Liver (tissue), 9 donors: Measurements from ENCODE around the gene OLFML1. TPM values are rescaled to one million over a fixed set of nuclear protein-coding genes. Genes with fewer than 3 reads are reported as not detected.

Experiments
- DNase-seq: peaks from one replicate; pipeline ENCODE4 v3.0.0-alpha.2; 2017; ENCODE audit warnings: low spot score
- H3K27ac ChIP-seq, 2 donors: one replicate each; pipeline ENCODE4 v1.7.0; 2013; ENCODE audit warnings: inconsistent platforms in 2 of 2, low read length in 2 of 2, control low read depth in 1 of 2, low read depth in 1 of 2, mild to moderate bottlenecking in 1 of 2
- H3K27me3 ChIP-seq, 4 donors: one replicate each; pipeline versions ENCODE4 v1.6.1 to v1.7.0; 2013; ENCODE audit warnings: low read length in 3 of 4, inconsistent platforms in 1 of 4, mild to moderate bottlenecking in 1 of 4, moderate library complexity in 1 of 4; ENCODE audit not compliant: control insufficient read depth in 4 of 4, insufficient read depth in 4 of 4
- H3K36me3 ChIP-seq, 4 donors: one replicate each; pipeline versions ENCODE4 v1.6.1 to v1.7.0; 2013; ENCODE audit warnings: low read length in 3 of 4, mild to moderate bottlenecking in 3 of 4, low read depth in 1 of 4, moderate library complexity in 1 of 4; ENCODE audit not compliant: control insufficient read depth in 4 of 4, insufficient read depth in 3 of 4
- H3K4me1 ChIP-seq, 4 donors: one replicate each; pipeline versions ENCODE4 v1.6.1 to v1.7.0; 2013; ENCODE audit warnings: low read length in 3 of 4, mild to moderate bottlenecking in 3 of 4, moderate library complexity in 1 of 4; ENCODE audit not compliant: control insufficient read depth in 4 of 4, insufficient read depth in 4 of 4
- H3K4me3 ChIP-seq, 3 donors: one replicate each; pipeline versions ENCODE4 v1.6.1 to v1.7.0; 2013; ENCODE audit warnings: low read length in 3 of 3, control low read depth in 1 of 3, low read depth in 1 of 3, mild to moderate bottlenecking in 1 of 3
- H3K9ac ChIP-seq, 2 donors: one replicate each; pipeline ENCODE4 v1.7.0; 2013; ENCODE audit warnings: low read length in 2 of 2, mild to moderate bottlenecking in 2 of 2, moderate library complexity in 2 of 2, control low read depth in 1 of 2, low read depth in 1 of 2
- H3K9me3 ChIP-seq, 4 donors: one replicate each; pipeline versions ENCODE4 v1.6.1 to v1.7.0; 2013; ENCODE audit warnings: low read length in 3 of 4; ENCODE audit not compliant: control insufficient read depth in 4 of 4
- ATF3 ChIP-seq: IDR thresholded peaks from 2 replicates; pipeline ENCODE4 v1.6.1; 2016; ENCODE audit warnings: antibody characterized with exemption
- CTCF ChIP-seq: fragments of 150-350 bp; IDR thresholded peaks from 2 replicates; pipeline ENCODE4 v1.5.1; 2017; ENCODE audit warnings: improper control_type of control experiment, low read depth, low read length; ENCODE audit not compliant: missing input control
- EGR1 ChIP-seq, 2 donors: IDR thresholded peaks; 2 replicates each; pipeline ENCODE4 v1.6.1; 2016 to 2018; ENCODE audit warnings: antibody characterized with exemption in 2 of 2, low read depth in 2 of 2
- FOXA1 ChIP-seq: IDR thresholded peaks from 2 replicates; pipeline ENCODE4 v1.6.1; 2016; ENCODE audit warnings: antibody characterized with exemption
- FOXA2 ChIP-seq: IDR thresholded peaks from 2 replicates; pipeline ENCODE4 v1.6.1; 2016; ENCODE audit warnings: antibody characterized with exemption
- GABPA ChIP-seq, 2 donors: IDR thresholded peaks in 1 of 2; conservative IDR thresholded peaks in 1 of 2; 2 replicates each; pipeline ENCODE4 v1.6.1; 2016; ENCODE audit warnings: antibody characterized with exemption in 2 of 2, mild to moderate bottlenecking in 1 of 2, moderate library complexity in 1 of 2
- HNF4A ChIP-seq, 2 donors: conservative IDR thresholded peaks; 2 replicates each; pipeline ENCODE4 v1.6.1; 2016; ENCODE audit warnings: antibody characterized with exemption in 2 of 2, mild to moderate bottlenecking in 2 of 2
- HNF4G ChIP-seq: IDR thresholded peaks from 2 replicates; pipeline ENCODE4 v1.6.1; 2016; ENCODE audit warnings: antibody characterized with exemption
- JUND ChIP-seq, 2 donors: IDR thresholded peaks; 2 replicates each; pipeline ENCODE4 v1.6.1; 2016; ENCODE audit warnings: antibody characterized with exemption in 2 of 2
- MAX ChIP-seq: IDR thresholded peaks from 2 replicates; pipeline ENCODE4 v1.6.1; 2016; ENCODE audit warnings: antibody characterized with exemption
- NR2F2 ChIP-seq: IDR thresholded peaks from 2 replicates; pipeline ENCODE4 v1.6.1; 2016; ENCODE audit warnings: antibody characterized with exemption
- RAD21 ChIP-seq, 2 donors: IDR thresholded peaks; 2 replicates each; pipeline ENCODE4 v1.6.1; 2016; ENCODE audit warnings: antibody characterized with exemption in 2 of 2, mild to moderate bottlenecking in 2 of 2
- REST ChIP-seq: IDR thresholded peaks from 2 replicates; pipeline ENCODE4 v1.6.1; 2016; ENCODE audit warnings: antibody characterized with exemption, mild to moderate bottlenecking
- RXRA ChIP-seq, 2 donors: IDR thresholded peaks; 2 replicates each; pipeline ENCODE4 v1.6.1; 2017 to 2018; ENCODE audit warnings: antibody characterized with exemption in 2 of 2, mild to moderate bottlenecking in 1 of 2
- SP1 ChIP-seq: IDR thresholded peaks from 2 replicates; pipeline ENCODE4 v1.6.1; 2018; ENCODE audit warnings: antibody characterized with exemption, mild to moderate bottlenecking
- TAF1 ChIP-seq: conservative IDR thresholded peaks from 2 replicates; pipeline ENCODE4 v1.6.1; 2016; ENCODE audit warnings: antibody characterized with exemption, mild to moderate bottlenecking
- YY1 ChIP-seq: IDR thresholded peaks from 2 replicates; pipeline ENCODE4 v1.6.1; 2016; ENCODE audit warnings: antibody characterized with exemption, mild to moderate bottlenecking
- WGBS: extraction: QIAGEN DNeasy Blood & Tissue Kit; methylation state at CpG from one replicate; pipeline ENCODE4 v1.1.7; 2013; 5-methylcytosine and 5-hydroxymethylcytosine counted together
- polyA plus RNA-seq, 2 donors: library from polyadenylated mRNA; stranded (reverse) in 1 of 2; unstranded in 1 of 2; fragments of 200-250 nt in 1 of 2; fragments of >200 nt in 1 of 2; fragmentation: Nextera tagmentation in 1 of 2; extraction: Ambion mirVana in 1 of 2; gene quantifications; one replicate each; pipeline versions ENCODE4 v1.2.1 to v1.2.3, GENCODE V29; 2013 to 2015
- total RNA-seq, 2 donors: library from RNA; depleted of rRNA; stranded (reverse); fragments of >200 nt; gene quantifications; one replicate each; pipeline ENCODE4 v1.2.3, GENCODE V29; 2014
- donor health status: healthy.
- donor health status: healthy.
- donor health status: healthy.
- donor health status: healthy.
- donor health status: healthy.

The OLFML1 gene
- total and polyA plus RNA-seq, 4 donors, result 2.8 to 4.2 (median 2.9) TPM

GRCh38 chr11:7454854-7455253, 30.5 kb upstream of the OLFML1 start:
- Histone ChIP-seq H3K27me3 (no peaks in the 10 kb centered on the region), H3K4me3 (no peak overlapping the region), H3K9ac (no peak overlapping the region), H3K36me3 (peaks cover 0 to 3% (median 0%) of the 10 kb centered on the region in 4 donors), H3K4me1 (no peaks in the 10 kb centered on the region), H3K9me3 (no peaks in the 10 kb centered on the region), H3K27ac (no peak overlapping the region)
- no peak for DNase-seq
- WGBS, result 67% methylated on average over 2 of the region's 2 CpGs
- TF ChIP-seq CTCF (no peak), HNF4G (no peak), HNF4A (conservative IDR thresholded peaks at IDR 0.05) (no peak), RXRA (IDR thresholded peaks at IDR 0.05) (no peak), REST (no peak), SP1 (no peak), JUND (IDR thresholded peaks at IDR 0.05) (no peak), TAF1 (no peak), FOXA2 (no peak), EGR1 (IDR thresholded peaks at IDR 0.05; ENCODE audit: low read depth in 2 of 2) (no peak), ATF3 (no peak), FOXA1 (no peak), MAX (no peak)

- no peaks in the 10 kb centered on the region for H3K9me3 ChIP-seq
- H3K4me3 ChIP-seq, result no peak overlapping the region
- peaks cover 0 to 5% (median 0%) of the 10 kb centered on the region in 4 donors for H3K36me3 ChIP-seq
- H3K4me1 ChIP-seq, result no peaks in the 10 kb centered on the region
- 94% methylated on average over 1 of the region's 1 CpG for WGBS
- DNase-seq, result no peak
- TF ChIP-seq NR2F2, result no peak
- no peak for TF ChIP-seq EGR1 (IDR thresholded peaks at IDR 0.05; ENCODE audit: low read depth in 2 of 2)
- no peak for TF ChIP-seq FOXA2
- TF ChIP-seq REST, result no peak
- TF ChIP-seq MAX, result no peak
- no peak for TF ChIP-seq SP1
- no peak for TF ChIP-seq GABPA (IDR thresholded peaks at IDR 0.05 in 1 of 2, conservative IDR thresholded peaks at IDR 0.05 in 1 of 2)
- TF ChIP-seq RXRA (IDR thresholded peaks at IDR 0.05), result no peak
- TF ChIP-seq FOXA1, result no peak
- TF ChIP-seq TAF1, result no peak
- TF ChIP-seq JUND (IDR thresholded peaks at IDR 0.05), result no peak
- no peak for TF ChIP-seq HNF4A (conservative IDR thresholded peaks at IDR 0.05)
- no peak for TF ChIP-seq HNF4G
- TF ChIP-seq RAD21 (IDR thresholded peaks at IDR 0.05), result no peak
- no peak for TF ChIP-seq YY1
- TF ChIP-seq CTCF, result no peak
- no peak overlapping the region for H3K9ac ChIP-seq
- H3K27me3 ChIP-seq, result no peaks in the 10 kb centered on the region
- no peak overlapping the region for H3K27ac ChIP-seq
Observed at GRCh38 chr11:7457211-7457610, 28.1 kb upstream of the OLFML1 start.
